CD14-positive monocyte (primary cell): ENCODE data around the gene GAPVD1. TPM values are rescaled to one million over a fixed set of nuclear protein-coding genes. Genes with fewer than 3 reads are reported as not detected.

Experiments
- DNase-seq, 3 donors: peaks; one replicate each; pipeline ENCODE4 v3.0.0-alpha.2; 2011 to 2022
- H2AFZ ChIP-seq: 2 replicates; pipeline ENCODE4 v1.6.0; 2012; ENCODE audit warnings: mild to moderate bottlenecking, low read depth, low read length, inconsistent platforms; ENCODE audit not compliant: insufficient read depth, poor library complexity, severe bottlenecking
- H3K27ac ChIP-seq, 2 donors: 1 replicate in 1 of 2; 2 replicates in 1 of 2; pipeline ENCODE4 v1.5.1; 2012 to 2013; ENCODE audit warnings: low read length in 2 of 2, control low read depth in 1 of 2, inconsistent platforms in 1 of 2, low read depth in 1 of 2, mild to moderate bottlenecking in 1 of 2
- H3K27me3 ChIP-seq, 2 donors: one replicate each; pipeline versions ENCODE4 v1.6.0 to v1.6.1; 2011 to 2013; ENCODE audit warnings: low read length in 2 of 2; ENCODE audit not compliant: control insufficient read depth in 2 of 2, insufficient read depth in 2 of 2
- H3K36me3 ChIP-seq, 2 donors: replicated peaks in 1 of 2; 1 replicate in 1 of 2; 2 replicates in 1 of 2; pipeline versions ENCODE4 v1.5.1 to v1.6.1; 2012 to 2013; ENCODE audit warnings: low read length in 2 of 2, control low read depth in 1 of 2, inconsistent platforms in 1 of 2, mild to moderate bottlenecking in 1 of 2; ENCODE audit not compliant: insufficient read depth in 2 of 2, control insufficient read depth in 1 of 2
- H3K4me1 ChIP-seq, 2 donors: 1 replicate in 1 of 2; 2 replicates in 1 of 2; pipeline versions ENCODE4 v1.5.1 to v1.6.1; 2012 to 2013; ENCODE audit warnings: low read length in 2 of 2, control low read depth in 1 of 2, inconsistent platforms in 1 of 2, mild to moderate bottlenecking in 1 of 2, moderate library complexity in 1 of 2; ENCODE audit not compliant: insufficient read depth in 2 of 2, control insufficient read depth in 1 of 2
- H3K4me2 ChIP-seq: replicated peaks from 2 replicates; pipeline ENCODE3; 2012; ENCODE audit warnings: low read length, moderate library complexity, mild to moderate bottlenecking; ENCODE audit not compliant: poor library complexity, severe bottlenecking; ENCODE audit errors: extremely low read depth
- H3K4me3 ChIP-seq, 3 experiments: fragments of 200-600 bp in 1 of 3; sonication (generic) in 1 of 3; replicated peaks in 1 of 3; 1 replicate in 2 of 3; 2 replicates in 1 of 3; pipeline ENCODE4 v1.5.1; 2011 to 2013; ENCODE audit warnings: low read length in 3 of 3, mild to moderate bottlenecking in 3 of 3, control low read depth in 2 of 3, low read depth in 2 of 3, inconsistent platforms in 1 of 3, moderate library complexity in 1 of 3
- H3K79me2 ChIP-seq: 2 replicates; pipeline ENCODE4 v1.6.0; 2012; ENCODE audit warnings: mild to moderate bottlenecking, control low read depth, inconsistent platforms, low read length, moderate library complexity; ENCODE audit not compliant: insufficient read depth
- H3K9ac ChIP-seq: 2 replicates; pipeline ENCODE4 v1.6.0; 2017; ENCODE audit warnings: low read length, mild to moderate bottlenecking; ENCODE audit not compliant: insufficient read depth, poor library complexity, severe bottlenecking
- H3K9me3 ChIP-seq, 2 donors: replicated peaks in 1 of 2; 1 replicate in 1 of 2; 2 replicates in 1 of 2; pipeline versions ENCODE4 v1.5.1 to v1.6.1; 2012 to 2013; ENCODE audit warnings: low read length in 2 of 2, control low read depth in 1 of 2; ENCODE audit not compliant: control insufficient read depth in 1 of 2, insufficient read depth in 1 of 2
- H4K20me1 ChIP-seq: 2 replicates; pipeline ENCODE4 v1.6.0; 2012; ENCODE audit warnings: mild to moderate bottlenecking, low read length, control low read depth, moderate library complexity; ENCODE audit not compliant: insufficient read depth
- H3K27ac Mint-ChIP-seq, 7 donors: one replicate each; pipeline ENCODE4 v1.8.0; 2020; ENCODE audit warnings: mild to moderate bottlenecking in 7 of 7, mixed read lengths in 7 of 7, moderate library complexity in 6 of 7, inconsistent platforms in 2 of 7
- H3K27me3 Mint-ChIP-seq, 3 donors: one replicate each; pipeline ENCODE4 v1.8.0; 2021 to 2022; ENCODE audit warnings: low read depth in 3 of 3, mild to moderate bottlenecking in 3 of 3, mixed read lengths in 3 of 3, moderate library complexity in 3 of 3, inconsistent platforms in 1 of 3
- H3K36me3 Mint-ChIP-seq, 2 donors: one replicate each; pipeline ENCODE4 v1.8.0; 2020; ENCODE audit warnings: mixed read lengths in 2 of 2, inconsistent platforms in 1 of 2, mild to moderate bottlenecking in 1 of 2
- H3K4me1 Mint-ChIP-seq: one replicate; pipeline ENCODE4 v1.8.0; 2020; ENCODE audit warnings: mild to moderate bottlenecking, mixed read lengths
- H3K4me3 Mint-ChIP-seq, 2 donors: one replicate each; pipeline ENCODE4 v1.8.0; 2020; ENCODE audit warnings: mild to moderate bottlenecking in 2 of 2, mixed read lengths in 2 of 2, moderate library complexity in 1 of 2
- H3K9me3 Mint-ChIP-seq, 7 donors: one replicate each; pipeline ENCODE4 v1.8.0; 2020 to 2022; ENCODE audit warnings: mixed read lengths in 7 of 7, mild to moderate bottlenecking in 6 of 7, moderate library complexity in 6 of 7, inconsistent platforms in 2 of 7
- WGBS: methylation state at CpG from one replicate; pipeline ENCODE4 v1.1.5; 2013; ENCODE audit warnings: missing lambda C conversion rate; ENCODE audit not compliant: insufficient coverage; 5-methylcytosine and 5-hydroxymethylcytosine counted together
- intact Hi-C, 2 donors: fragments of 100-400 bp; cut with micrococcal nuclease; formaldehyde crosslinking; loops; one replicate each; pipeline versions ENCODE4 v1.15.0 to v1.15.1; 2023
- polyA plus RNA-seq, 3 donors: library from polyadenylated mRNA; depleted of rRNA in 1 of 3; unstranded in 2 of 3; stranded (reverse) in 1 of 3; fragments of 300-500 nt in 2 of 3; fragments of >200 nt in 1 of 3; fragmentation: Illumina TruSeq in 2 of 3; gene quantifications; 1 replicate in 2 of 3; 2 replicates in 1 of 3; pipeline ENCODE4 v1.2.3, GENCODE V29; 2012 to 2021
- TF ChIP-seq, protein P1 (sequence below): fragments of 200-600 bp; IDR thresholded peaks from one replicate; pipeline ENCODE4 v1.8.0; 2022; ENCODE audit warnings: antibody characterized with exemption, mild to moderate bottlenecking

Gene GAPVD1
- polyA plus RNA-seq, 3 donors = 18.7 to 49.2 (median 30.5) TPM

DNA sequence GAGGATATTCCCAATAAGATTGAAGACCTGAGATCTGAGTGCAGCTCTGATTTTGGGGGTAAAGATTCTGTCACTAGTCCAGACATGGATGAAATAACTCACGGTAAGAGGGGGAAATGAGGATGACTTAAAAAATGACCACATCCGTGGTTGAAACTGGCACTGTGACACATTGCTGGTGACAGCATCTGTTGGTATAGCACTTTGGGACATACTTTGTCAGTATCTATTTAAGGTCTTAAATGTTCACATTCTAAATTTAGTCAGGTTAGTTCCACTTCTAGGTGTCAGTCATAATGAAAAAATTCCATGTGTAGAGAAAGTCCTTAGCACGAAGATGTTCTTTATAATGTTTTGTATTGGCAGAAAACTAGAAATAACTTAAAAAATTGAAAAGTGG lies 70.9 kb downstream of the GAPVD1 start:
- intact Hi-C loops = no loop called here
- TF ChIP-seq, protein P1, sequence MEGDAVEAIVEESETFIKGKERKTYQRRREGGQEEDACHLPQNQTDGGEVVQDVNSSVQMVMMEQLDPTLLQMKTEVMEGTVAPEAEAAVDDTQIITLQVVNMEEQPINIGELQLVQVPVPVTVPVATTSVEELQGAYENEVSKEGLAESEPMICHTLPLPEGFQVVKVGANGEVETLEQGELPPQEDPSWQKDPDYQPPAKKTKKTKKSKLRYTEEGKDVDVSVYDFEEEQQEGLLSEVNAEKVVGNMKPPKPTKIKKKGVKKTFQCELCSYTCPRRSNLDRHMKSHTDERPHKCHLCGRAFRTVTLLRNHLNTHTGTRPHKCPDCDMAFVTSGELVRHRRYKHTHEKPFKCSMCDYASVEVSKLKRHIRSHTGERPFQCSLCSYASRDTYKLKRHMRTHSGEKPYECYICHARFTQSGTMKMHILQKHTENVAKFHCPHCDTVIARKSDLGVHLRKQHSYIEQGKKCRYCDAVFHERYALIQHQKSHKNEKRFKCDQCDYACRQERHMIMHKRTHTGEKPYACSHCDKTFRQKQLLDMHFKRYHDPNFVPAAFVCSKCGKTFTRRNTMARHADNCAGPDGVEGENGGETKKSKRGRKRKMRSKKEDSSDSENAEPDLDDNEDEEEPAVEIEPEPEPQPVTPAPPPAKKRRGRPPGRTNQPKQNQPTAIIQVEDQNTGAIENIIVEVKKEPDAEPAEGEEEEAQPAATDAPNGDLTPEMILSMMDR = no peak
- Histone ChIP-seq H3K4me2 (no peak overlapping the region), H3K9me3 (no peaks in the 10 kb centered on the region), H3K27ac (no peak overlapping the region), H4K20me1 (no peaks in the 10 kb centered on the region), H2AFZ (no peak overlapping the region), H3K9ac (no peak overlapping the region), H3K4me1 (no peaks in the 10 kb centered on the region), H3K36me3 (peaks cover 67 to 78% of the 10 kb centered on the region in 2 donors), H3K4me3 (no peak overlapping the region), H3K79me2 (no peaks in the 10 kb centered on the region), H3K27me3 (no peaks in the 10 kb centered on the region)
- no peak overlapping the region for H3K4me3 Mint-ChIP-seq
- no peak for DNase-seq
- H3K36me3 Mint-ChIP-seq = peaks cover 66 to 83% of the 10 kb centered on the region in 2 donors
- 0% methylated on average over 1 of the region's 3 CpGs for WGBS
- H3K27ac Mint-ChIP-seq = peak overlapping the region in 1 of 7 donors; percentile 13
- no peaks in the 10 kb centered on the region for H3K9me3 Mint-ChIP-seq
- H3K4me1 Mint-ChIP-seq = no peaks in the 10 kb centered on the region
- no peaks in the 10 kb centered on the region for H3K27me3 Mint-ChIP-seq

DNA sequence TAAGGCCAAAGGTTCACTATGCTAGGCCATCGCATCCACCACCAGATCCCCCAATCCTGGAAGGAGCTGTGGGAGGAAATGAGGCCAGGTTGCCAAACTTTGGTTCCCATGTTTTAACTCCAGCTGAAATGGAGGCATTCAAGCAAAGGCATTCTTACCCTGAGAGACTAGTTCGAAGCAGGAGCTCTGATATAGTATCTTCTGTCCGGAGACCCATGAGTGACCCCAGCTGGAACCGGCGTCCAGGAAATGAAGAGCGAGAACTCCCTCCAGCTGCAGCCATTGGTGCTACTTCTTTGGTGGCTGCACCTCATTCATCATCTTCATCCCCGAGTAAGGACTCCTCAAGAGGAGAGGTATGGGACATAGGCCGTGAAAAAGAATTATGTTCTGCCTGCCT lies 75.6 kb downstream of the GAPVD1 start:
- Mint-ChIP-seq H3K4me3 (no peak overlapping the region), H3K9me3 (no peaks in the 10 kb centered on the region), H3K36me3 (peaks cover 75 to 92% of the 10 kb centered on the region in 2 donors), H3K4me1 (no peaks in the 10 kb centered on the region), H3K27me3 (no peaks in the 10 kb centered on the region), H3K27ac (peak overlapping the region in 1 of 7 donors; percentile 20)
- H3K27me3 ChIP-seq = no peaks in the 10 kb centered on the region
- H3K27ac ChIP-seq = no peak overlapping the region
- H3K4me2 ChIP-seq = no peak overlapping the region
- whole genome bisulfite sequencing = 100% methylated on average over 4 of the region's 8 CpGs
- H3K36me3 ChIP-seq = peaks cover 77 to 87% of the 10 kb centered on the region in 2 donors
- H3K9me3 ChIP-seq = no peaks in the 10 kb centered on the region
- H3K79me2 ChIP-seq = no peaks in the 10 kb centered on the region
- intact Hi-C loops = no loop called here
- H3K9ac ChIP-seq = no peak overlapping the region
- no peak for DNase-seq
- TF ChIP-seq, protein P1 = no peak
- no peak overlapping the region for H2AFZ ChIP-seq
- no peak overlapping the region for H3K4me3 ChIP-seq
- H4K20me1 ChIP-seq = peaks cover 7% of the 10 kb centered on the region
- no peaks in the 10 kb centered on the region for H3K4me1 ChIP-seq
